Stimulated activated naive CD8-positive, alpha-beta T cell treated with anti-CD3 and anti-CD28 coated beads, Interleukin-15, Interleukin-2, amounts not matched to agents 100 ng/mL and 50 ng/mL, for 24 hours (primary cell): ENCODE results near the gene TMEM250.
A peak's percentile ranks its signal among the peaks of the same experiment; 100 is the strongest.

Source experiments
- H3K27ac Mint-ChIP-seq: one replicate; pipeline ENCODE4 v1.8.0; 2021; ENCODE audit warnings: mild to moderate bottlenecking, mixed read lengths
- H3K27me3 Mint-ChIP-seq: one replicate; pipeline ENCODE4 v1.8.0; 2021; ENCODE audit warnings: mixed read lengths
- H3K36me3 Mint-ChIP-seq: one replicate; pipeline ENCODE4 v1.8.0; 2021; ENCODE audit warnings: low read depth, mixed read lengths
- H3K4me1 Mint-ChIP-seq: one replicate; pipeline ENCODE4 v1.8.0; 2021; ENCODE audit warnings: low read depth, mixed read lengths
- H3K4me3 Mint-ChIP-seq: one replicate; pipeline ENCODE4 v1.8.0; 2021; ENCODE audit warnings: mild to moderate bottlenecking, mixed read lengths
- H3K9me3 Mint-ChIP-seq: one replicate; pipeline ENCODE4 v1.8.0; 2021; ENCODE audit warnings: mixed read lengths

The TMEM250 gene

GRCh38 chr9:136081826-136082495 lies 36.7 kb downstream of the TMEM250 start:
- no peaks in the 10 kb centered on the region for H3K27me3 Mint-ChIP-seq
- no peaks in the 10 kb centered on the region for H3K36me3 Mint-ChIP-seq
- H3K4me3 Mint-ChIP-seq, result no peak overlapping the region
- no peak overlapping the region for H3K27ac Mint-ChIP-seq
- H3K9me3 Mint-ChIP-seq, result no peaks in the 10 kb centered on the region
- H3K4me1 Mint-ChIP-seq, result peaks cover 7% of the 10 kb centered on the region

GRCh38 chr9:136081113-136081825 lies 37.4 kb downstream of the TMEM250 start:
- Mint-ChIP-seq H3K36me3 (no peaks in the 10 kb centered on the region), H3K27ac (no peak overlapping the region), H3K4me3 (no peak overlapping the region), H3K9me3 (no peaks in the 10 kb centered on the region), H3K27me3 (no peaks in the 10 kb centered on the region), H3K4me1 (peaks cover 10% of the 10 kb centered on the region)

- Mint-ChIP-seq H3K36me3 (no peaks in the 10 kb centered on the region), H3K27me3 (no peaks in the 10 kb centered on the region), H3K4me3 (no peak overlapping the region), H3K27ac (no peak overlapping the region), H3K9me3 (no peaks in the 10 kb centered on the region), H3K4me1 (peaks cover 16% of the 10 kb centered on the region)
Observed at GRCh38 chr9:136080716-136081112, 38.0 kb downstream of the TMEM250 start.

- Mint-ChIP-seq H3K27me3 (no peaks in the 10 kb centered on the region), H3K9me3 (no peaks in the 10 kb centered on the region), H3K27ac (no peak overlapping the region), H3K4me3 (no peak overlapping the region), H3K36me3 (no peaks in the 10 kb centered on the region), H3K4me1 (peaks cover 19% of the 10 kb centered on the region)
Observed at GRCh38 chr9:136079916-136080246, 38.8 kb downstream of the TMEM250 start.

- no peak overlapping the region for H3K4me3 Mint-ChIP-seq
- no peaks in the 10 kb centered on the region for H3K9me3 Mint-ChIP-seq
- no peaks in the 10 kb centered on the region for H3K36me3 Mint-ChIP-seq
- peaks cover 15% of the 10 kb centered on the region for H3K4me1 Mint-ChIP-seq
- no peaks in the 10 kb centered on the region for H3K27me3 Mint-ChIP-seq
- H3K27ac Mint-ChIP-seq, result no peak overlapping the region
Observed at GRCh38 chr9:136079211-136079915, 39.3 kb downstream of the TMEM250 start.

- Mint-ChIP-seq H3K4me3 (no peak overlapping the region), H3K4me1 (peaks cover 15% of the 10 kb centered on the region), H3K27ac (no peak overlapping the region), H3K9me3 (no peaks in the 10 kb centered on the region), H3K36me3 (no peaks in the 10 kb centered on the region), H3K27me3 (no peaks in the 10 kb centered on the region)
Observed at GRCh38 chr9:136078498-136079011, 40.1 kb downstream of the TMEM250 start.

- H3K4me1 Mint-ChIP-seq, result peaks cover 15% of the 10 kb centered on the region
- H3K36me3 Mint-ChIP-seq, result no peaks in the 10 kb centered on the region
- H3K27me3 Mint-ChIP-seq, result no peaks in the 10 kb centered on the region
- H3K4me3 Mint-ChIP-seq, result no peak overlapping the region
- no peaks in the 10 kb centered on the region for H3K9me3 Mint-ChIP-seq
- H3K27ac Mint-ChIP-seq, result no peak overlapping the region
Observed at GRCh38 chr9:136078024-136078423, 40.7 kb downstream of the TMEM250 start.

- H3K4me1 Mint-ChIP-seq, result peaks cover 15% of the 10 kb centered on the region
Observed at GRCh38 chr9:136077491-136077890, 41.2 kb downstream of the TMEM250 start.

GRCh38 chr9:136075881-136076678 lies 42.6 kb downstream of the TMEM250 start:
- Mint-ChIP-seq H3K4me1 (peaks cover 15% of the 10 kb centered on the region), H3K36me3 (no peaks in the 10 kb centered on the region), H3K27ac (peak overlapping the region; percentile 45), H3K4me3 (peak overlapping the region; percentile 43), H3K9me3 (no peaks in the 10 kb centered on the region), H3K27me3 (no peaks in the 10 kb centered on the region)

More at GRCh38 chr9:136077491-136077890, 41.2 kb downstream of the TMEM250 start:
- no peaks in the 10 kb centered on the region for H3K27me3 Mint-ChIP-seq
- H3K4me3 Mint-ChIP-seq, result no peak overlapping the region
- H3K9me3 Mint-ChIP-seq, result no peaks in the 10 kb centered on the region
- H3K36me3 Mint-ChIP-seq, result no peaks in the 10 kb centered on the region
- no peak overlapping the region for H3K27ac Mint-ChIP-seq

- Mint-ChIP-seq H3K4me3 (no peak overlapping the region), H3K9me3 (no peaks in the 10 kb centered on the region), H3K4me1 (peaks cover 15% of the 10 kb centered on the region), H3K27ac (no peak overlapping the region), H3K27me3 (peaks cover 4% of the 10 kb centered on the region), H3K36me3 (peaks cover 4% of the 10 kb centered on the region)
Observed at GRCh38 chr9:136075134-136075841, 43.4 kb downstream of the TMEM250 start.

- Mint-ChIP-seq H3K27ac (no peak overlapping the region), H3K9me3 (no peaks in the 10 kb centered on the region), H3K4me1 (peaks cover 12% of the 10 kb centered on the region), H3K27me3 (peaks cover 4% of the 10 kb centered on the region), H3K4me3 (no peak overlapping the region), H3K36me3 (peaks cover 6% of the 10 kb centered on the region)
Observed at GRCh38 chr9:136074706-136075105, 44.0 kb downstream of the TMEM250 start.
